Endometrial microvascular endothelial cells (primary cell): ENCODE measurements around the gene NCKIPSD. TPM values are rescaled to one million over a fixed set of nuclear protein-coding genes. Genes with fewer than 3 reads are reported as not detected.

Source experiments
- in situ Hi-C: cut with HindIII; loops from 2 replicates; pipeline ENCODE4 v1.10.0; 2017; ENCODE audit warnings: low sequenced_read_pairs, low pct_unique_long_range_greater_than_20kb; ENCODE audit errors: inconsistent ontology term
- total RNA-seq: library from RNA; depleted of rRNA; stranded (reverse); fragments of >200 nt; gene quantifications from one replicate; pipeline ENCODE4 v1.2.3, GENCODE V29; 2015; ENCODE audit errors: inconsistent ontology term

NCKIPSD gene
- total RNA-seq, 1 donor from 2014 or later = 16.7 TPM

- in situ Hi-C loops = no loop called here
Measured at GRCh38 chr3:48700731-48701405, 15.2 kb upstream of the NCKIPSD start.

- in situ Hi-C loops = no loop called here
Measured at GRCh38 chr3:48698891-48699290, 13.2 kb upstream of the NCKIPSD start.

- in situ Hi-C loops = no loop called here
Measured at GRCh38 chr3:48697952-48698351, 12.2 kb upstream of the NCKIPSD start.

- in situ Hi-C loops = no loop called here
Measured at GRCh38 chr3:48696601-48697000, 10.9 kb upstream of the NCKIPSD start.

GRCh38 chr3:48696156-48696555, 10.4 kb upstream of the NCKIPSD start:
- in situ Hi-C loops = no loop called here

GRCh38 chr3:48695393-48695753, 9.7 kb upstream of the NCKIPSD start:
- in situ Hi-C loops = no loop called here

GRCh38 chr3:48694610-48695392, 9.1 kb upstream of the NCKIPSD start:
- in situ Hi-C loops = no loop called here

- in situ Hi-C loops = no loop called here
Measured at GRCh38 chr3:48693826-48694225, 8.1 kb upstream of the NCKIPSD start.

GRCh38 chr3:48692551-48692950, 6.8 kb upstream of the NCKIPSD start:
- in situ Hi-C loops = no loop called here

- in situ Hi-C loops = no loop called here
Measured at GRCh38 chr3:48690846-48691458, 5.2 kb upstream of the NCKIPSD start.

GRCh38 chr3:48689384-48689783, 3.7 kb upstream of the NCKIPSD start:
- in situ Hi-C loops = no loop called here

GRCh38 chr3:48688737-48689075, 3.0 kb upstream of the NCKIPSD start:
- in situ Hi-C loops = no loop called here

GRCh38 chr3:48688032-48688736, 2.5 kb upstream of the NCKIPSD start:
- in situ Hi-C loops = no loop called here

GRCh38 chr3:48687220-48687678, 1.5 kb upstream of the NCKIPSD start:
- in situ Hi-C loops = no loop called here

- in situ Hi-C loops = no loop called here
Measured at GRCh38 chr3:48686538-48687219, 964 bp upstream of the NCKIPSD start.

- in situ Hi-C loops = no loop called here
Measured at GRCh38 chr3:48685293-48685602, 467 bp downstream of the NCKIPSD start.

- in situ Hi-C loops = no loop called here
Measured at GRCh38 chr3:48684480-48685143, 1.1 kb downstream of the NCKIPSD start.

GRCh38 chr3:48684054-48684349, 1.7 kb downstream of the NCKIPSD start:
- in situ Hi-C loops = no loop called here

GRCh38 chr3:48682786-48683185, 2.9 kb downstream of the NCKIPSD start:
- in situ Hi-C loops = no loop called here
